Ureter (tissue), 1 donor: Measurements from ENCODE around the gene ELMO1. TPM values are rescaled to one million over a fixed set of nuclear protein-coding genes. Genes with fewer than 3 reads are reported as not detected.

Experiments
- DNase-seq: peaks from one replicate; pipeline ENCODE4 v3.0.0-alpha.2; 2020; ENCODE audit warnings: low spot score
- total RNA-seq: library from RNA; stranded (reverse); gene quantifications from one replicate; pipeline ENCODE4 v1.2.4, GENCODE V29; 2023
- donor health status: DM: yes; HTN: yes; CAD: no.

The ELMO1 gene
- total RNA-seq, 1 donor from 2014 or later, result 51.9 TPM

DNA sequence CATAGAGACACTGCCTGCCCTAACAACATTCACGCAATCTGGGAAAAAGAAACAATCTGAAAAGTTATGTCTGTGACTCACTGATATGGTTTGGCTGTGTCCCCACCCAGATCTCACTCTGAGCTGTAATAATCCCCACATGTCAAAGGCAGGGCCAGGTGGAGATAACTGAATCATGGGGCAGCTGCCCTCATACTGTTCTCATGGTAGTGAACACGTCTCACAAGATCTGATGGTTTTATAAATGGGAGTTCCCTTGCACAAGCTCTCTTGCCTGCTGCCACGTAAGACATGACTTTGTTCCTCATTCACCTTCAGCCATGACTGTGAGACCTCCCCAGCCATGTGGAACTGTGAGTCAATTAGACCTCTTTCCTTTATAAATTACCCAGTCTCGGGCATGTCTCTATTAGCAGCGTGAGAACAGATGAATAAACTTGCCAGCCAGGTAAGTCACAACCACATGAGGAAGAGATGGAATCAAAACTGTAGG, 382.8 kb downstream of the ELMO1 start:
- no peak for DNase-seq

DNA sequence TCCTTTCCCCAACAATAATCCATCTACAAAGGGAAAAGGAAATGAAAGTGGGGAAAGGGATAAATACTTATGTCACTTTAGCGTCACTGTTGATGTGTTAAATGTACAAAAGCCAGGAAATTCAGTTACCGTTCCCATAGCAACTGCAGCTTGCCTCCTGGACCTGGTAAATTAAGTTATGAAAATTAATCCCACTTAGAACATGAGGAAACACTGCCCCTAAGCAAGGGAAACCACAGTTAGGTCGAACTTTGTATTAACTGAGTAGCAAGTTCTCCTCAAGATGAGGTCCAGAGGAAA, 386.2 kb downstream of the ELMO1 start:
- DNase-seq, result no peak

DNA sequence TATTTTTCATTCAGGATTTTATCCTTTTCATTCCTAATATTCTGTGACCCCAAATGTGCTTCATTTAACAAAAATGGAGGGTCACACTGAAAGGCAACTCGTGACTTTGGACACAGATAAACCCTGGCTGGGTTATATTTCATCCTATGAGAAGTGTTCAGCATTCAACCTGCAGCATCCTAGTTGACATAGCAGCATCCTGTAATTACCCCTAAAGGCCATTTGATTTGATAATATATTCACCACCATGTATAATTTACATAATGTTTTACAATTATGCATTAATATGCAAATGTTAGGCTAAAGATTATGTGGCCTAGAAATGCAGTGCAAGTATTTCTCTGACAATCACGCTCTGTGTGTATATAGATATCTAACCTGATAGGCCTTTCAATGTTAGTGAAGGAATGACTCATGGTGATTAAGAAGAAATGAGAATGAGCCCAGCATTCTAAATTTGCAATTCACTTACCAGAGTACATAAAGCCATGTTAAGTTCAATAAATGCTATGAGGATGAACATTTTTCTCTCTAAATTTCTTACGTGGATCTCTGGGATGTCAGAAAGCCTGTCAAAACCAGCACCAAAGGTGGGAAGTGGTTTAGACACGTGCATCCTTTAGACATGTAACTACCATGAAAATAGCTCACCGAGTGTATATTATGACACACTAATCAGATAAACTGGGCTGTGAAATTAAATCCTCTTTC, 386.7 kb downstream of the ELMO1 start:
- DNase-seq, result no peak

DNA sequence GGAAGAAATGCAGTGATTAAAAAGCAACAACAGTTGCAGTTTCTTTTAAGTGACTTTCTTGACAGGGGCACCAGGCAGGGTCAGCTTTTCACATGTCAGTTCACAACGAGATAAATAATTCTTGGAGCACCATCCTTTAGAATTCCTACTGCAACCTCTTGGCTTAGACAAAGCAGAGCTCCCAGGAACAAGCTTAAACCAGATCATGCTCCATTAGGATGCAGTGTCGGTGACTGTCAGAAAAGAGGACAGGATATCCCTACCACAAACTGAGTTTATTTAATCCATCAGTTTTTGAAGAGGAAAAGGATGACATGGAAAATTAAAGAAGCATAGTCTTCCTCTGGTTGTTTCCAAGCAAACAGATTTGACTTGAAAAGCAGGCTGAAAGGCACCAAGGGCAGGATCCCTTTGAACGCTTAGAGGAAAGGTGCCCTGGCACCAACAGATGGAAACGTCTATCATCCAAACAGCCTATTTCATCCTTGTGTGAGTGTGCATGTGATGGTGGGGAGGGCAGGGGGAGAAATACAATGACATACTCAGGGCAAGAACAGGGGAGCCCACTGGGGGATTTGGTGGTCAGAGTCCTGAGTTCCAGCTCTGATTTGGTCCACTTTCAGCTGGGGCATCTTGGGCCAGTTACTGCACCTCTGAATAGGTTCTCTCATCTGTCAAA, 392.3 kb downstream of the ELMO1 start:
- no peak for DNase-seq

DNA sequence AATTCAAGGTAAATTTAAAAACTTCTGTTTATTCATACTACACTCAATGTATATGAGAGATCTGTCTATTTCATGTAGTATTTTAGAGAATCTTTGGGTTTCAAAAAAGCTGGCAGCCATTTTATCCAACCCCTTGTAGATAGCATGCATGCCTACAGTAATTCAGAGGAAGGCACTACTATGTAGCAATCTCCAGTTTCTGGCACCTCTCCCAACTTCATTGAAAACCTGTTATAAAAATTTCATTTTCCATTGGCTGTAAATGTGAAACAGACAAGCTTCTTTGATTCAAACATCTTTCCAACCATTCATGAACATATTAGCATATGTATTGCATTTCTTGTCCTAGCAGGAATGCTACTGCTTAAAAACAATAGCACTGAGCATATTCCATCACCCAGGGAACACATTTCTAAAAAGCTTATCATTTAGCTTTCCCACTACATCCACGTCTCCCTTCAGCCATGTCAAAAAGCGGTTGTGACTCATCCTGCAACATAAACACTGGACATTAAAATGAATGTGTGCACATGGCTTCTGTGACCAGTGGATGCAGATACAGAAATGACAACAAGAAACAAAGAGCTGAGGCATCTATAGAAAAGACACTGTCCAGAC, 393.9 kb downstream of the ELMO1 start:
- no peak for DNase-seq

DNA sequence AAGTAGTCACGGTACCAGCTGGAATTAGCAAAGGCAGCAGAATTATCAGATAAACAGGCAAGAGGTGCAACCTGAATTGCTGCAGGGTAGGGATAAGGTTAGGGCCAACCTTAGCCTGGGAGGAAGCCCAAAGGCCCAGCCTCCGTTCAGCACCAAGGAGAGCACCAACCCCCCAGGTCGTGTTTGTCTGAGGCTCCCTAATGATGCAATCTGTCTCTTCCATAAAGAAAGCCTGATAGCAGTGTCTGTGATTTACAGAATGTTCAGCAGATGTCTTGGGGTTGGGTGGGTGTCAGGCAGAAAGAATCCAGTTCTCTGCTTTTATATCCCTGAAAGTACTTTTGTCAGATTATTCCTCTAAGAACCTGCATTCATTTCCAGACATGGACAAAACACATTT, 396.0 kb downstream of the ELMO1 start:
- DNase-seq, result no peak

DNA sequence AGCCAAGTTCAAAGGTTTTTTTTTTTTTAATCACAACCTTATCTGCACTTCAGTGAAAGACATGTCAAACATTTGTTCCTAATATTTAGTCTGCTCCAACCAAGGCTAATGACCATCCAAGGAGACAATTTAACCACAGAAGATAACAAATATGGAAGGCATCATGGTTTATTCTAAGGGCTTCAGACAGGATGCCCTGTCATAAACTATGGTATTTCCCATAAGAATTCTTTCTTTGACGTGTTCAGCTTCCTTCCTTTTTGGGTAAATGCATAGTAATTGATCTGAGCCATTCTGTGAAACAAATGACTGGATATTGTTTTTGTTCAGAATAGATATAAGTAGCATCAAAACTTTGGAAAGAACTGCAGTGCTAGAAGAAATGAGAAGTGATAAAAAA, 397.9 kb downstream of the ELMO1 start:
- no peak for DNase-seq

DNA sequence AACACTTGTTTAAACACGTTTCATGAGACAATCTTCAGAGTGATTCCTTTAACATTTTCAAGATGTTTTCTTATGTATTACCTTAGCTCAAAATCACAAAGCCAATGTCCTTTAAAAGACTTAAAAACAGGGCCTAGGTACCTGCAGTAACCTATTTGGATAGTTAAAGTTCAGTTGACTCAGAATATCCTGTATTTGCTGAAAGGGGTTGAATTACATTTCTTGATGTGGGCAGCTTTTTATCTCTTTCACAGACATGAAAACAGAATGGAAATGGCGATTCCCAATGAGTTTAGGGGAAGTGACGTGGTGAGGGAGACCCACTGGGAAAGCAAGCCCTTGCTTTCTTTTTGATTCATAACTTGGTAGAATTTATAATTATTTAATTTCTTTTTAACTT, 400.0 kb downstream of the ELMO1 start:
- DNase-seq, result no peak

DNA sequence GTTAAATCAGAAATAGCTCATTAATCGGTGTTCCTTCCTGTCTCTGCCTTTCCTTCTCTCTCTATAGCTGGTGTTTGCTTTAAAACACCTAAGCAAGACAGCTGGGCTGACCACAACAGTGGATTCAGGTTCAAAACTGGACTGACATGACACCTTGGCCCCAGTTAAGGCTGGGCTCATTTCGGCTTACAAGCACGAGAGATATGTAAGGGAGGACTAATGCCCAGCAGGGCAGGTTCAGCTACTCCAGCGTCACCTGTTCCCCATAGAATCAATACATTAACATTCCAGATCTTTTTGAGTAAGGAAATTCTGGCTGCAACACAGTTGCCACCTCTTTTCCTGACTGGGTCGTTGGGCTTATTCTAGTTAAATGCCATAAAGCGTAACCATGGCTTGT, 401.4 kb downstream of the ELMO1 start:
- DNase-seq, result no peak

DNA sequence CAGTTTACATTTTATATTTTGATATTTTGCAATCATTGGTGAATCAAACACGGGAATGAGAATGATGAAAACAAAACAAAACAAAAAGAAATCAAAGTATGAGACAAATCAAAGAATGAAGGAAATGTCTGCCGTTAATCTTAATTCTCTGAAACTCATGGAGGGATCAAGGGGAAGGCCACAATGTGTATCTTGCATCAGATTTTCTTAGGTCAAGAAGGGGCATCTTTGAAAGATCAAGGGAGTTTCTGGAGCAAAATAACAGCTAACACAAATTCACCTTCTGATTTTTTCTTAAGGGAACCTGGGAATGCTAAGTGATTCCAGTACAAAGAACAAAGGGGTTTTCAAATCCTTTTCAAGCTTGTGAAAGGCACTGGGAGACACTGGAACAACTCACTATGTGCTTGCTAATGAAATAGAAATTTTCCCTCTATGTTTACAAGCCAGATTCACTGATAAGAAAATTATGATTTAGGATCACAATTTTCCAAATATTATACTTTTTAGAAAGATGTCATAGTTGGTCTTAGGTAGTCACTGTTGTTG, 402.1 kb downstream of the ELMO1 start:
- no peak for DNase-seq

DNA sequence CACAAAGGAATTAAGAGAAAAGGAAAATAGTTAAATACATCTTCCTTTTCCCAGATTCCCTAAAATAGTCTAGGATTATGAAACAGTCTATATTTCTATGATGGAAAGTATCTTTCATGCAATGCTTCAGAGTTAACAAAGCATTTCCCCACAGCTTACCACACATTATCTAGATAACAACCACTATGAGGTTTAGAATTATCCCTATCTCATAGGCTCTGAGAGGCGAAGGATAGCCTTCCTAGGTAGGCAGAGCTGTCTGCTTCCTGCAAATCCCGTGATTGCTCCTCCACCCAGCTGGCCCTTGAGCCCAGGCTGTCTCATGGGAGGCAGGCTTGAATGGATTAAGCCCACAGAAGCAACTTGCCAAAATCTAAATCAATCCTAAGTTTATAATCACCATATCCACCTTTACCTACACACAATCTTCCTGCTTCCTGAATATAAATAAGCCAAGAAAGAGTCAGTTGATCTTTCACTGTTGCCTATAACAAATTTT, 402.9 kb downstream of the ELMO1 start:
- DNase-seq, result no peak

DNA sequence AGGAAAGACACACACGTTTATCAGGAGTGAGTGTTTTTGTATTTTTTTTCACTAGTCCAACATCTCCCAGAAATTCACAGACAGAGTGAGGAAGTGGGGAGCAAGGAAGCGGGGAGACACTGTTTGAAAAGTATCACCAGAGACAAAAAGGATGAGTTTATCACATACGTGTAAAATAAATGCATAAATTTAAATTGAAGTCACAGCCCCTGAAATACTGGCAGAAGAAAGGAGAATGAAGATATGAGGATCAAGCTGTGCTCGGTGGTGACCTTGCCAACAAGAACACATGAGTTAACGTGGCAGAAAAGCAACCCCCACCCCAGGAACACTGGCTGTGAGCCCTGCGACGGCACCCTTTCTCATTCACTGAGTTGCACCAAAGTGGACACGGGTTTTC, 407.2 kb downstream of the ELMO1 start:
- DNase-seq, result no peak

DNA sequence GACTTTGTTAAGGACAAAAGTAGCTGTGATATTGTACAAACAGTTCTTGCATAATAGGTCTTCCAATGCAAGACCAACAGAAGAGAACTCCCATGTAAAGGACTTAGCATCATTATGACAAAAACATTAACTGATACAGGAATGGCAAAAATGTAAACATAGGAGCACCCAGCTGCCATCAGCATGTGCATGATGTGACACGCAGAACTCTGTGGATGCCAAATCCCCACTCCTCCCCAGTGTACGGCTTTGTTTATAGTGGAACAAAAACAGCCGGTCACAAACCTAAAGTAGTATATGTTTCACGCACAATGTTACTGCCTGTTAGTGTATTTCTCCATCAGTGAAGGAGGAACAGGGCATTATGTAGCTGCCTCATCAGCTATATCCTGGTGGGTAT, 408.3 kb downstream of the ELMO1 start:
- DNase-seq, result no peak

DNA sequence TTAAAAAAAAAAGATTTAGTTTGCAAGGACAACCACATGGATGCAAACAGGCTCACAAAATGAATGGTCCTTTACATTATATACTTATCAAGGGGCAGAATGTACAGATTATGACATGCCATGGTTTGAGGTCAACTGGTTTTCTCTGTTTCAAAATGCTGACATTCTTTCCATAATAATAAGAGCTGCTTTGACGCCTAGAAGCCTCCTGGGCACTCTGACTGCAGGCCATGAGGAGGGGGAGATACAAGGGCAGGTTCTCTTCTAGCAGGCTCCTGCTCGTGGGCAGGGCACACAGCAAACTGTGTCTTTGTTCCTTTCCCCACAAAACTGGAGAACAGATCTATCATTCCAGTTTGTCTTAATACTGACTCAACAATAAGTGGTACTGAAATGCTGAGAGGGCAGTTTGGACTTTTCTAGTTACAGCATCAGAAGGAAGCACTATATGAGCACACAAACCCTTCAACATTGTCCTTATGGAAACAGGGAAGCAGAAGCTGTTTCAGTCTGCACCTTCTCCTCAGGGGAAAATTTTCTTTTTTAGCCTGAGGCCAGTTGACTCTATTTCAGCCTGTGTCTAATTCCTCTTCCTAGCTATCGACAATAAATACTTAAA, 409.4 kb downstream of the ELMO1 start:
- DNase-seq, result no peak

DNA sequence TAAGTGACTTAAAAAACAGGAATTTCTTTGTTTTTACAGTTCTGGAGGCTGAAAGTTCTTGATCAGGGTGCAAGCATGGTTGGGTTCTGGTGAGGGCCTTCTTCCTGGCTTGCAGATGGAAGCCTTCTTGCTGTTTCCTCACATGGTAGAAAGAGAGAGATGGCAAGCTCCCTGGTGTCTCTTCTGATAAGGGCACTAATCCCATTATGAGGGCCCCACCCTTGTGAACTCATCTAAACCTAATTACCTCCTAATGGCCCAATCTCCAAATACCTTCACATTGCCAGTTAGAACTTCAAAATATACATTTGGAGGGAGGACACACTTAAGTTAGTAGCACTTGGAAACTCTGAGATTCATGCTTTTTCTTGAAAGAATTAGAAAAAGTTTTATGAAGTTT, 410.0 kb downstream of the ELMO1 start:
- DNase-seq, result no peak

DNA sequence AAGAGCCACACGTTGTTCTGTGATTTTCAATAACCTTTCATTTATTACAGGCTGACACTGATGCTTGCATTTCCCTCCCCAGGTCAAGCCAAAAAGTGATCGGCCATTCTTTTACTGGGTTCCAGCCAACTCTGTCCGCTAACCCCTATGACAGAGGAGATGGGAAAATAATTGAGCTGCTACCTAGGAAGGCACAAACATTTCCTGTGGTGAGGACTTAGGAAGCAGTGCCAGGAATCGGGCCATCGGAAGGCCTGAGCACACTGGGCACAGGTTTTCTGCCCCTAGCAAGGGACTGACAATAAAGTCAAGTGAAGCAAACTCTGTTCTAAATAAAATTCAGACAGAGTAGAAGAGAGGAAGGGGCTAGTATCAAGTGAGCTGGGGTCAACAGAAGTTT, 411.4 kb downstream of the ELMO1 start:
- DNase-seq, result no peak

DNA sequence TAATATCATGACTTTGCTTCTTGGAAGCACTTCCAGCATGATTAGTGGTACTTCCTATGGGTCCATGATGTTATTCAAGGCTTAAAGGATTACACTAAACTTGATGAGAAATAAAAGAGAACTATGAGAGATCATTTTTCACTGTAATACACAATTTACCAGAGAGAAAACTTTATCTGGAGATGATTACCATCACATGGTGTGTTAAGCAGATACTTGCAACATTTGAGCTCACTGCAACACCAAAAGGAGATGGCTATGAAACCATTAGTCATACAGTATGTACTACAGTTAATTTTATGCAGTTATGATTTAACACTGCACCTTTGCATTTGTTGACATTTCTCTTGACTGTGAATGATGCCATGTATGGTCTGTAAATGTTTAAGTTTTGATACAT, 413.0 kb downstream of the ELMO1 start:
- no peak for DNase-seq

DNA sequence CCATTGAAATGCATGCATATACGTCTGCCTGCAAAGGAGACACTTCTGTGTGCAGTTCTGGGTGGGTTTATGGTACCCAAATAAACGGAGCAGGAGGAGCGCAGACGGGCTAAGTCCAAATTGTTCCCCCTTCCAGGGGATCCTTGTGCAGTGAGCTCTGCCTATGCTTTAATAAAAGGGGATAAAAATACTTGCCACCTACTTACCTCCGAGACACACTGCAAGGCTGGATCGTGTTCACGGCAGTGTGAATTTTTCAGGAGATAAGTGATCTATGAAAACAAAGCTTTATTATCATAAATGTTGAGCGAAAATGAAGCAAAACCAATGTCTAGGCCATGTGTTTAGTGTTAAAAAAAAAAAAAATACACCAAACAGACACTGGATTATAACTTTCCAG, 415.5 kb downstream of the ELMO1 start:
- no peak for DNase-seq

DNA sequence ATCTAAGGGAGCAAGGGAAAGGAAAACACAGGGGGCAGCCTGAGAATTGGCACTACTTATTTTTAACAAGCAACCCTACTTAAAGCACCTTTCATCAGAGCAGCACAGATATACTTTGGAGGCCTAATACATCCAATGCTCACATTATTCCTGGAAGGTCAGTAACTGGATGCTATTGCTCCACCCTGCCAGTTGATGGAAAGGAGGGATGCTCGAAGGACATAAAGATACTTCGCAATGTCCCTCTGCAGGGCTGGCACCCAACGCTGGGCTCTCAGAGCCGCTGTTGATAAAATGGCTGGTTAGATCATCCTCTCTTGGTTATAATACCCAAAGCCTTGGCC, 416.4 kb downstream of the ELMO1 start:
- DNase-seq, result no peak

DNA sequence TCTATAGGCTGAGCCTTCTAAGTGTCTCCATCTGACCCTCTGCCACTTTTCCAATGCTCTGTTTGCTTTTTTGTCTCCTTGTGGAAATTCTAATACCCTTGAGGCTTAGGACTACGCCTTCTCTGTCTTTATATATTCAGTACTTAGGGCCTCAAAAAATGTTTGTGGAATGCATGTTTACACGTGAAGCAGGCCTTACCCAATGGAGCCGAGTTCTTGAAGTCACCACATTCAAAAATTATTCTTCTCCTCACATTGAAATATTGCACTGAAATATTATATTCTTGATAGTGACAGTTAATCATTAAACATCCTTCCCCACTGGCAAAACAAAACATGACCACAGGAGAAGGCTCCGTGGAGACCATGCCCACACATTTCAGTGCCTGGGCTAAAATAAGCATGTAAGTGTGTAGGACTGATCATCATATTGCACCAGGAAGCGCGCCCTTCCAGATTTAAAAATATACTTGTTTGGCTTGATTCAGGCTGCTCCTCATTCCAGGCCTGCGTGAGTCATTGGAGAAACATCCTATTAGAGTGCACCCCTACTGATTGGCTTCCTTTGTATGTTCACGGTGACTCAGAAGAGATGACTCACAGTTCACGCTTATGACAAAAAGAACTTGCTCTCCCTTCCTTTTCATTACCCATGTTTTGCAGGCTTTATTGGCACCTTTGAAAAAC, 416.9 kb downstream of the ELMO1 start:
- DNase-seq, result peak; percentile 85

DNA sequence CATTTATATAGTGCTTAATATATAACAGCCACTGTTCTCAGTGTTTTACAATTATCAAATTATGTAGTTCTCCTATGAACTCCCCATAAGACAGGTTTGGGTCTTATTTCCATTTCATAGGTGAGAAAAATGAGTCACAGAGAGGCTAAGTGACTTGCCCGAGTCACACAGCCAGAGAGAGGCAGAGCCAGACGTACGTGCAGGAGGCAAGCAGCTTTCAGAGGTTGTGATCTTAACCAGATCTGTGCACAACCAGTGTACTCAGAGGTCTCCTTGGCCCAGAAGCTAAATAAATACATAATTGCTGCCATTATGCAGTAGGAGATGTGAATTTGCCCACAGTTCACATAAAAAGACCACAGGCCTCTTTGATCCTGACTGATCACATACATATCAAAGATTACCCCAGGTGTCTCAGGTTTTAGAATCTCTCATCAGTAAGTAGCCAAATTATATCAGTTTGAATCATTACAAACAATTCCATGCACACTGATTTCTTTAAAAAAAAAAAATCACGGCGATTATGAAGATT, 419.7 kb downstream of the ELMO1 start:
- no peak for DNase-seq
